Sigmoid colon (tissue), 4 donors: ENCODE measurements around the gene SIRT4.

Source experiments
- POLR2A ChIP-seq, 2 donors: fragments of 450-650 bp; IDR thresholded peaks; one replicate each; pipeline ENCODE4 v1.6.1; 2016; ENCODE audit warnings: antibody characterized with exemption in 2 of 2, mild to moderate bottlenecking in 2 of 2, moderate library complexity in 2 of 2
- POLR2AphosphoS5 ChIP-seq, 4 donors: sonication (generic); formaldehyde crosslinking; IDR thresholded peaks; one replicate each; pipeline ENCODE4 v1.6.1; 2017; ENCODE audit warnings: antibody characterized with exemption in 4 of 4
- TF ChIP-seq, protein P1 (sequence below), 4 experiments: fragments of 450-650 bp in 3 of 4; fragments of 200-600 bp in 1 of 4; IDR thresholded peaks; one replicate each; pipeline ENCODE4 v1.5.1; 2016 to 2019; ENCODE audit warnings: antibody characterized with exemption in 4 of 4, mild to moderate bottlenecking in 3 of 4, moderate library complexity in 2 of 4

DNA sequence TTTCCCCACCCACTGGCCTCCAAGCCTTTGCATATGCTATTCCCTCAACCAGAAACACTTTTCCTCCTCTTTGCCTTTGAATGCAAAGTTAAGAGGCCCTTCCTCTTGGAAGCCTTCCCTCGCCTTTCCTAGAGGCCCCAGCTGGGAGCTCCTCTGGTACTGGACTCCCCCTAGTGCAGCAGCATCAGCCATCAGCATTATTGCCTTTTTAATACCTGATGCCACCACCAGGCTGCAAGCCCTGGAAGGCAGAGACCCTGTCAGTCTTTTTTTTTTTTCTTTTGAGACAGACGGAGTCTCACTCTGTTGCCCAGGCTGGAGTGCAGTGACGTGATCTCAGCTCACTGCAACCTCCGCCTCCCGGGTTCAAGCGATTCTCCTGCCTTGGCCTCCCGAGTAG lies 44.6 kb downstream of the SIRT4 start:
- TF ChIP-seq POLR2A (IDR thresholded peaks at IDR 0.05) (no peak), POLR2AphosphoS5 (IDR thresholded peaks at IDR 0.05) (no peak)
- TF ChIP-seq, protein P1, sequence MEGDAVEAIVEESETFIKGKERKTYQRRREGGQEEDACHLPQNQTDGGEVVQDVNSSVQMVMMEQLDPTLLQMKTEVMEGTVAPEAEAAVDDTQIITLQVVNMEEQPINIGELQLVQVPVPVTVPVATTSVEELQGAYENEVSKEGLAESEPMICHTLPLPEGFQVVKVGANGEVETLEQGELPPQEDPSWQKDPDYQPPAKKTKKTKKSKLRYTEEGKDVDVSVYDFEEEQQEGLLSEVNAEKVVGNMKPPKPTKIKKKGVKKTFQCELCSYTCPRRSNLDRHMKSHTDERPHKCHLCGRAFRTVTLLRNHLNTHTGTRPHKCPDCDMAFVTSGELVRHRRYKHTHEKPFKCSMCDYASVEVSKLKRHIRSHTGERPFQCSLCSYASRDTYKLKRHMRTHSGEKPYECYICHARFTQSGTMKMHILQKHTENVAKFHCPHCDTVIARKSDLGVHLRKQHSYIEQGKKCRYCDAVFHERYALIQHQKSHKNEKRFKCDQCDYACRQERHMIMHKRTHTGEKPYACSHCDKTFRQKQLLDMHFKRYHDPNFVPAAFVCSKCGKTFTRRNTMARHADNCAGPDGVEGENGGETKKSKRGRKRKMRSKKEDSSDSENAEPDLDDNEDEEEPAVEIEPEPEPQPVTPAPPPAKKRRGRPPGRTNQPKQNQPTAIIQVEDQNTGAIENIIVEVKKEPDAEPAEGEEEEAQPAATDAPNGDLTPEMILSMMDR (IDR thresholded peaks at IDR 0.05) = no peak
